AG04450 (cell line): ENCODE measurements around the gene UBE2D2. TPM values are rescaled to one million over a fixed set of nuclear protein-coding genes. Genes with fewer than 3 reads are reported as not detected.
A peak's percentile ranks its signal among the peaks of the same experiment; 100 is the strongest.
"Not testable (repeated sequence)": the region's sequence is repeated elsewhere in the genome, so short reads cannot be mapped to it uniquely, and the experiment has no call there.

Experiments
- CTCF ChIA-PET: fragments of 300-600, 350-600 bp; formaldehyde crosslinking; extraction: SDS; loops from one replicate; lab custom pipeline; 2022; ENCODE audit warnings: antibody characterized with exemption, inconsistent platforms; lab: Charles Lee
- POLR2A ChIA-PET: fragments of 350-600 bp; formaldehyde crosslinking; extraction: SDS; loops from one replicate; lab custom pipeline; 2021; ENCODE audit warnings: antibody characterized with exemption, inconsistent platforms; lab: Yijun Ruan, JAX
- DNase-seq: peaks from one replicate; pipeline ENCODE4 v3.0.0-alpha.2; 2011; ENCODE audit warnings: low read depth, low spot score
- H3K27ac ChIP-seq: one replicate; pipeline ENCODE4 v1.5.1; 2012; ENCODE audit warnings: low read depth, low read length, control low read depth
- H3K27me3 ChIP-seq: one replicate; pipeline ENCODE4 v1.6.0; 2012; ENCODE audit warnings: low read length; ENCODE audit not compliant: control insufficient read depth, insufficient read depth
- H3K4me3 ChIP-seq: 2 replicates; pipeline ENCODE4 v1.5.1; 2011; ENCODE audit warnings: mild to moderate bottlenecking, low read depth, low read length, control low read depth
- H3K9me3 ChIP-seq: 2 replicates; pipeline ENCODE4 v1.5.1; 2012; ENCODE audit warnings: low read length; ENCODE audit not compliant: control insufficient read depth, insufficient read depth
- CTCF ChIP-seq: IDR thresholded peaks from 2 replicates; pipeline ENCODE4 v1.5.1; 2011; ENCODE audit warnings: low read depth, low read length, control low read depth, inconsistent platforms
- polyA plus RNA-seq: library from polyadenylated mRNA; depleted of rRNA; stranded (reverse); fragments of >200 nt; gene quantifications from 2 replicates; pipeline ENCODE4 v1.2.3, GENCODE V29; 2011

Gene UBE2D2
- polyA plus RNA-seq, 1 experiment, result 60.9 TPM

DNA sequence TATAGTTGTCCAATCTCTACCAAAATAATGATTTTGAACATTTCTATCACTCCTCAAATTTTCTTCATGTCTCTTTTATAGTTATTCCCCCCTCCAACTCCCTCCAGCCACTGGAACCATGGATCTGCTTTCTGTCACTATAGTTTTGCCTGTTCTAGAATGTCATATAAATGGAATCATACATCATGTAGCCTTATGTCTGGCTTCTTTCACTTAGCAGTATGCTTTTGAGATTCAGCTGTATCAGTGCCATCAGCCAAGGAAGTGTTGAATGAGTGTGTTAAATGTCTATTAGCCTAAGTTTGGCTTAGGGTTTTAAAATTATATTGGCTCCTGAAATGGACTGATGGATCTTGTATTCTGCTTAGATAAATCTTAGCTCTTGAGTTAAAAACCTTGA lies 36.0 kb downstream of the UBE2D2 start:
- H3K27me3 ChIP-seq, result no peaks in the 10 kb centered on the region
- no peaks in the 10 kb centered on the region for H3K9me3 ChIP-seq
- ChIA-PET CTCF (interaction anchor here (1.4 kb wide), 1 partner anchor 23 kb away, joined by 3 read pairs; no protein-coding TSS in a partner anchor), POLR2A (no interaction called here)
- DNase-seq, result no peak
- H3K27ac ChIP-seq, result no peak overlapping the region
- H3K4me3 ChIP-seq, result no peak overlapping the region
- no peak for TF ChIP-seq CTCF

DNA sequence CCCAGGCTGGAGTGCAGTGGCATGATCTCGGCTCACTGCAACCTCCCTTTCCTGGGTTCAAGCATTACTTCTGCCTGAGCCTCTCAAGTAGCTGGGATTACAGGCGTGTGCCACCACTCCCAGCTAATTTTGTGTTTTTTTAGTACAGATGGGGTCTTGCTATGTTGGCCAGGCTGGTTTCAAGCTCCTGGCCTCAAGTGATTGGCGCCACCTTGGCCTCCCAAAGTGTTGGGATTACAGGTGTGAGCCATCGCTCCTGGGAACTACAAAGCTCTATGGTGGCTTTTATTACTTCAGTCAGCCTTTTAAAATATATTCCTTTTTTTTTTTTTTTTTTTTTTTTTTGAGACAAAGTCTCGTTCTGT lies 37.4 kb downstream of the UBE2D2 start:
- DNase-seq, H3K9me3 ChIP-seq, H3K27me3 ChIP-seq, H3K4me3 ChIP-seq, POLR2A ChIA-PET, H3K27ac ChIP-seq: not testable (repeated sequence)
- CTCF ChIA-PET, result interaction anchor here (0.6 to 1.4 kb wide), 3 partner anchors 24 to 1601 kb away, joined by 3 to 11 read pairs (median 3); no protein-coding TSS in a partner anchor

GRCh38 chr5:139600336-139600949 lies 39.3 kb downstream of the UBE2D2 start:
- H3K9me3 ChIP-seq, result no peaks in the 10 kb centered on the region
- H3K4me3 ChIP-seq, result no peak overlapping the region
- H3K27ac ChIP-seq, result no peak overlapping the region
- DNase-seq, result peak; percentile 30
- TF ChIP-seq CTCF, result no peak
- ChIA-PET POLR2A (no interaction called here), CTCF (interaction anchor here (1.5 to 2.2 kb wide), 2 partner anchors 33 to 178 kb away, joined by 5 to 6 read pairs; no protein-coding TSS in a partner anchor)
- no peaks in the 10 kb centered on the region for H3K27me3 ChIP-seq

- no peak for DNase-seq
- CTCF ChIA-PET, result interaction anchor here (1.3 to 1.5 kb wide), 2 partner anchors 32 to 179 kb away, joined by 4 to 5 read pairs; no protein-coding TSS in a partner anchor
- no peak for TF ChIP-seq CTCF
- no peak overlapping the region for H3K4me3 ChIP-seq
- no peaks in the 10 kb centered on the region for H3K27me3 ChIP-seq
- H3K9me3 ChIP-seq, result no peaks in the 10 kb centered on the region
- POLR2A ChIA-PET, result no interaction called here
- no peak overlapping the region for H3K27ac ChIP-seq
Observed at GRCh38 chr5:139601429-139601828, 40.3 kb downstream of the UBE2D2 start.

- H3K27ac ChIP-seq, H3K4me3 ChIP-seq, H3K27me3 ChIP-seq, POLR2A ChIA-PET, DNase-seq, H3K9me3 ChIP-seq: not testable (repeated sequence)
- CTCF ChIA-PET, result interaction anchor here (1.3 kb wide), 1 partner anchor 31 kb away, joined by 4 read pairs; no protein-coding TSS in a partner anchor
Observed at GRCh38 chr5:139601948-139602347, 40.8 kb downstream of the UBE2D2 start.

GRCh38 chr5:139605887-139606286 lies 44.7 kb downstream of the UBE2D2 start:
- Histone ChIP-seq H3K9me3 (no peaks in the 10 kb centered on the region), H3K27ac (no peak overlapping the region), H3K27me3 (no peaks in the 10 kb centered on the region), H3K4me3 (no peak overlapping the region)
- no peak for DNase-seq
- CTCF ChIA-PET, result no interaction called here
- POLR2A ChIA-PET, result no interaction called here
- no peak for TF ChIP-seq CTCF
